Hepatocyte (in vitro differentiated cells): ENCODE data around the gene AP3S2.
"Not testable (repeated sequence)": the region's sequence is repeated elsewhere in the genome, so short reads cannot be mapped to it uniquely, and the experiment has no call there.

Experiments
- CTCF ChIP-seq: fragments of 200-600 bp; sonication (generic); IDR thresholded peaks from 2 replicates; pipeline ENCODE4 v1.5.1; 2016; ENCODE audit warnings: antibody characterized with exemption, mild to moderate bottlenecking; ENCODE audit not compliant: poor library complexity
- EZH2 ChIP-seq: fragments of 200-600 bp; sonication (generic); IDR thresholded peaks from 2 replicates; pipeline ENCODE4 v1.6.1; 2016; ENCODE audit warnings: antibody characterized with exemption, mild to moderate bottlenecking, borderline replicate concordance

- TF ChIP-seq CTCF, EZH2: not testable (repeated sequence)
These were observed 38.9 kb downstream of the AP3S2 start for GRCh38 chr15:89854863-89855262.
